Amygdala (tissue), 56 donors: ENCODE results near the gene UBR4.
"Not testable (repeated sequence)": the region's sequence is repeated elsewhere in the genome, so short reads cannot be mapped to it uniquely, and the experiment has no call there.

ENCODE experiments used
- DNase-seq, 56 donors: peaks; one replicate each; lab custom pipeline; 2025; lab: John Stamatoyannopoulos, UW

The UBR4 gene

GRCh38 chr1:19196331-19196730 lies 13.7 kb downstream of the UBR4 start:
- no peak for DNase-seq

- DNase-seq, result no peak
These were observed 17.1 kb downstream of the UBR4 start for GRCh38 chr1:19193004-19193403.

- no peak for DNase-seq
These were observed 18.3 kb downstream of the UBR4 start for GRCh38 chr1:19191811-19192210.

GRCh38 chr1:19190468-19190867 lies 19.6 kb downstream of the UBR4 start:
- no peak for DNase-seq

GRCh38 chr1:19189270-19189669 lies 20.8 kb downstream of the UBR4 start:
- no peak for DNase-seq

GRCh38 chr1:19187852-19188251 lies 22.2 kb downstream of the UBR4 start:
- DNase-seq, result no peak

- no peak for DNase-seq
These were observed 24.1 kb downstream of the UBR4 start for GRCh38 chr1:19186001-19186400.

GRCh38 chr1:19182223-19182622 lies 27.8 kb downstream of the UBR4 start:
- no peak for DNase-seq

- not testable (repeated sequence) for DNase-seq
These were observed 29.8 kb downstream of the UBR4 start for GRCh38 chr1:19180265-19180657.

GRCh38 chr1:19179597-19180264 lies 30.3 kb downstream of the UBR4 start:
- DNase-seq, result peak in 2 of 56 donors; percentile 2 to 13

- no peak for DNase-seq
These were observed 31.2 kb downstream of the UBR4 start for GRCh38 chr1:19178734-19179398.

- DNase-seq, result no peak
These were observed 32.3 kb downstream of the UBR4 start for GRCh38 chr1:19177811-19178210.

- no peak for DNase-seq
These were observed 40.4 kb downstream of the UBR4 start for GRCh38 chr1:19169642-19170041.

GRCh38 chr1:19167140-19167539 lies 42.9 kb downstream of the UBR4 start:
- DNase-seq, result no peak

GRCh38 chr1:19166066-19166465 lies 44.0 kb downstream of the UBR4 start:
- no peak for DNase-seq

- DNase-seq, result no peak
These were observed 44.6 kb downstream of the UBR4 start for GRCh38 chr1:19165501-19165900.

- no peak for DNase-seq
These were observed 45.6 kb downstream of the UBR4 start for GRCh38 chr1:19164274-19165015.

- DNase-seq, result peak in 4 of 56 donors; percentile 6 to 37 (median 8)
These were observed 46.8 kb downstream of the UBR4 start for GRCh38 chr1:19163261-19163660.

GRCh38 chr1:19160831-19161230 lies 49.2 kb downstream of the UBR4 start:
- DNase-seq, result no peak

GRCh38 chr1:19157653-19158052 lies 52.4 kb downstream of the UBR4 start:
- no peak for DNase-seq

- peak in 6 of 56 donors; percentile 4 to 44 (median 9) for DNase-seq
These were observed 53.4 kb downstream of the UBR4 start for GRCh38 chr1:19156676-19157075.

- peak in 1 of 56 donors; percentile 12 for DNase-seq
These were observed 55.2 kb downstream of the UBR4 start for GRCh38 chr1:19154876-19155275.
